ENCODE results near the gene ADRM1.

DNA sequence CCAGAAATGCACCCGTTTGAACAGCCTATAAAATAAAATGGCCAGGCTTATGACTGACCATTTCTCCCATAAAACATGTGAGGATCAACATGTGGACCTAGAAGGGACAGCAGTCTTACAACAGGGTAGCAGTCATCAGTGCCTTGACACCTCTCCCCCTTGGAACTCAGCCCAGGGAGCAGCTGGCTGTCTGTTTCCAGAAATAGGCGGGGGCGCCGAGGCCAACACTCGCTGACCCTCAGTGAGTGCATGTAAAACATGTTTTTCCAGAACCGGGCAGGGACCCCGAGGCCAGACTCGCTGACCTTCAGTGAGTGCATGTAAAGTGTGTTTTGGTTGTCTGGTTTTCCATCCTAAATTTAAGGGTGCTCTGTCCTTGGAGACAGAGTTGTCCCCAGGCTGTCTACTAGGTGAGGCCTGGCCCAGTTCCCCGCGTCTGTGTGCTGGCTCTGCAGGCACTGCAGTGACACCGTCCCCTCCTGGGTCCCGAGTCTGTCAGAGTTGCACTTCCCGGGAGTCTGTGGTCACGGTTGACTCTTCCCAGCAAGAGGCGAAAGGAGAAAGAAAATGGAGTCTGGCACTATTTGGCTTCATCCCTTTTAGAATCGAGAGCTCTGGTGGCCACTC, 19.8 kb upstream of the ADRM1 start:
- TF ChIP-seq POLR2AphosphoS5 (IDR thresholded peaks at IDR 0.05; ENCODE audit: low read depth, low read length) = no peak
- no peak for TF ChIP-seq POLR2A (IDR thresholded peaks at IDR 0.05; ENCODE audit: low read depth, low read length)
- no peak for TF ChIP-seq TAF1 (IDR thresholded peaks at IDR 0.05; ENCODE audit: low read depth, low read length)
- no peak for TF ChIP-seq SPI1 (IDR thresholded peaks at IDR 0.05; ENCODE audit: low read depth, low read length)
- no peak for TF ChIP-seq PAX5 (IDR thresholded peaks at IDR 0.05; ENCODE audit: insufficient read depth, low read length, severe bottlenecking)
